HG02852 (cell line): Measurements from ENCODE around the gene PRKCZ.

ENCODE experiments used
- ATAC-seq: cut with Tn5 transposase; IDR thresholded peaks from one replicate; pipeline ENCODE4 v1.9.1; 2021; ENCODE audit warnings: mild to moderate bottlenecking, moderate library complexity; ENCODE audit not compliant: unreplicated experiment

Gene PRKCZ

GRCh38 chr1:2060072-2060471, 9.9 kb downstream of the PRKCZ start:
- ATAC-seq = no peak

GRCh38 chr1:2060535-2060934, 10.3 kb downstream of the PRKCZ start:
- no peak for ATAC-seq

- no peak for ATAC-seq
Measured at GRCh38 chr1:2061065-2061778, 11.0 kb downstream of the PRKCZ start.

- ATAC-seq = no peak
Measured at GRCh38 chr1:2065699-2066098, 15.5 kb downstream of the PRKCZ start.

GRCh38 chr1:2067393-2067792, 17.2 kb downstream of the PRKCZ start:
- ATAC-seq = no peak

GRCh38 chr1:2067981-2068380, 17.8 kb downstream of the PRKCZ start:
- ATAC-seq = no peak

- ATAC-seq = no peak
Measured at GRCh38 chr1:2068951-2069350, 18.7 kb downstream of the PRKCZ start.

- ATAC-seq = no peak
Measured at GRCh38 chr1:2070016-2070415, 19.8 kb downstream of the PRKCZ start.

- no peak for ATAC-seq
Measured at GRCh38 chr1:2070800-2071530, 20.8 kb downstream of the PRKCZ start.

- ATAC-seq = no peak
Measured at GRCh38 chr1:2072109-2072806, 22.0 kb downstream of the PRKCZ start.

- ATAC-seq = no peak
Measured at GRCh38 chr1:2072891-2073290, 22.7 kb downstream of the PRKCZ start.

- ATAC-seq = no peak
Measured at GRCh38 chr1:2073382-2074230, 23.4 kb downstream of the PRKCZ start.

- ATAC-seq = no peak
Measured at GRCh38 chr1:2074396-2074795, 24.2 kb downstream of the PRKCZ start.

GRCh38 chr1:2074944-2075740, 24.9 kb downstream of the PRKCZ start:
- no peak for ATAC-seq

GRCh38 chr1:2076826-2077225, 26.6 kb downstream of the PRKCZ start:
- ATAC-seq = no peak

- no peak for ATAC-seq
Measured at GRCh38 chr1:2078170-2078569, 28.0 kb downstream of the PRKCZ start.

GRCh38 chr1:2079396-2080085, 29.3 kb downstream of the PRKCZ start:
- no peak for ATAC-seq

- no peak for ATAC-seq
Measured at GRCh38 chr1:2080140-2080539, 29.9 kb downstream of the PRKCZ start.

- ATAC-seq = no peak
Measured at GRCh38 chr1:2080884-2081283, 30.7 kb downstream of the PRKCZ start.
